Fibroblast of the aortic adventitia (primary cell): ENCODE measurements around the gene CTNNA3. TPM values are rescaled to one million over a fixed set of nuclear protein-coding genes. Genes with fewer than 3 reads are reported as not detected.

Source experiments
- DNase-seq: peaks from one replicate; pipeline ENCODE4 v3.0.0-alpha.2; 2010; ENCODE audit warnings: low read depth
- H3K4me3 ChIP-seq: 2 replicates; pipeline ENCODE4 v1.5.1; 2011; ENCODE audit warnings: low read depth, mild to moderate bottlenecking, control low read depth, low read length, moderate library complexity
- CTCF ChIP-seq: IDR thresholded peaks from 2 replicates; pipeline ENCODE4 v1.5.1; 2011; ENCODE audit warnings: mild to moderate bottlenecking, low read length, control low read depth, inconsistent platforms; ENCODE audit not compliant: insufficient read depth
- total RNA-seq: library from RNA; depleted of rRNA; stranded (reverse); fragments of >200 nt; gene quantifications from 2 replicates; pipeline ENCODE4 v1.2.3, GENCODE V29; 2012; ENCODE audit warnings: low replicate concordance

CTNNA3 gene
- total RNA-seq, 1 donor: not detected

- H3K4me3 ChIP-seq: no peak overlapping the region
- DNase-seq: no peak
- no peak for TF ChIP-seq CTCF
Measured at GRCh38 chr10:66848856-66849255, 847.1 kb downstream of the CTNNA3 start.

- H3K4me3 ChIP-seq: no peak overlapping the region
- TF ChIP-seq CTCF: no peak
- DNase-seq: no peak
Measured at GRCh38 chr10:66844176-66844942, 851.6 kb downstream of the CTNNA3 start.

- no peak for TF ChIP-seq CTCF
- DNase-seq: no peak
Measured at GRCh38 chr10:66843396-66843795, 852.6 kb downstream of the CTNNA3 start.

GRCh38 chr10:66842867-66843266 lies 853.1 kb downstream of the CTNNA3 start:
- TF ChIP-seq CTCF: no peak
- DNase-seq: no peak
- no peak overlapping the region for H3K4me3 ChIP-seq

More at GRCh38 chr10:66843396-66843795, 852.6 kb downstream of the CTNNA3 start:
- no peak overlapping the region for H3K4me3 ChIP-seq

- H3K4me3 ChIP-seq: no peak overlapping the region
- no peak for DNase-seq
- no peak for TF ChIP-seq CTCF
Measured at GRCh38 chr10:66842371-66842770, 853.6 kb downstream of the CTNNA3 start.

GRCh38 chr10:66838656-66839055 lies 857.3 kb downstream of the CTNNA3 start:
- H3K4me3 ChIP-seq: no peak overlapping the region
- DNase-seq: no peak

More at GRCh38 chr10:66838656-66839055, 857.3 kb downstream of the CTNNA3 start:
- TF ChIP-seq CTCF: no peak
